ENCODE results near the gene OR5K4. TPM values are rescaled to one million over a fixed set of nuclear protein-coding genes. Genes with fewer than 3 reads are reported as not detected.

OR5K4 gene
- total and polyA plus RNA-seq, 9 of the 15 experiments (the other 6 are each of a cell fraction or from before 2014, with no cell fraction given): not detected

DNA sequence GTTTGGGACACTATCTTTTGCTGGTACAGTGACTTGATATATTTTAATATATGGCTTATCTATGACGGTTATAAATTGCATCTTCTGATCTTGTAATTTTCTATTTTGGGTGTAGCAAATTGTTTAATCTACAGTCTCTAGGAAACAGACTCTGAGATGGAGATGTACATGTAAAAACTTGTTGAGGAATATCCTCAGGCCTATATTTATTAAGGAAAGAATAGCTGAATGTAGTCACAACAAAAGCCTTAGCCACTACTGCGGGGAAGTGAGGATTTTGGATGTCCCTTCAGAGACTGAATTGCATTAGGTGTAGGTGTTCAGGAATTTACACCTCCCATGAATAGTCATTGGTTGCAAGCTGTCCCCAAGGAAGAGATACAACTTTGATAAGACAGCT is 23.0 kb downstream of the OR5K4 start (continued):
- TF ChIP-seq, protein P1, sequence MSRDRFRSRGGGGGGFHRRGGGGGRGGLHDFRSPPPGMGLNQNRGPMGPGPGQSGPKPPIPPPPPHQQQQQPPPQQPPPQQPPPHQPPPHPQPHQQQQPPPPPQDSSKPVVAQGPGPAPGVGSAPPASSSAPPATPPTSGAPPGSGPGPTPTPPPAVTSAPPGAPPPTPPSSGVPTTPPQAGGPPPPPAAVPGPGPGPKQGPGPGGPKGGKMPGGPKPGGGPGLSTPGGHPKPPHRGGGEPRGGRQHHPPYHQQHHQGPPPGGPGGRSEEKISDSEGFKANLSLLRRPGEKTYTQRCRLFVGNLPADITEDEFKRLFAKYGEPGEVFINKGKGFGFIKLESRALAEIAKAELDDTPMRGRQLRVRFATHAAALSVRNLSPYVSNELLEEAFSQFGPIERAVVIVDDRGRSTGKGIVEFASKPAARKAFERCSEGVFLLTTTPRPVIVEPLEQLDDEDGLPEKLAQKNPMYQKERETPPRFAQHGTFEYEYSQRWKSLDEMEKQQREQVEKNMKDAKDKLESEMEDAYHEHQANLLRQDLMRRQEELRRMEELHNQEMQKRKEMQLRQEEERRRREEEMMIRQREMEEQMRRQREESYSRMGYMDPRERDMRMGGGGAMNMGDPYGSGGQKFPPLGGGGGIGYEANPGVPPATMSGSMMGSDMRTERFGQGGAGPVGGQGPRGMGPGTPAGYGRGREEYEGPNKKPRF (IDR thresholded peaks at IDR 0.05; ENCODE audit: low read depth, low read length): no peak

DNA sequence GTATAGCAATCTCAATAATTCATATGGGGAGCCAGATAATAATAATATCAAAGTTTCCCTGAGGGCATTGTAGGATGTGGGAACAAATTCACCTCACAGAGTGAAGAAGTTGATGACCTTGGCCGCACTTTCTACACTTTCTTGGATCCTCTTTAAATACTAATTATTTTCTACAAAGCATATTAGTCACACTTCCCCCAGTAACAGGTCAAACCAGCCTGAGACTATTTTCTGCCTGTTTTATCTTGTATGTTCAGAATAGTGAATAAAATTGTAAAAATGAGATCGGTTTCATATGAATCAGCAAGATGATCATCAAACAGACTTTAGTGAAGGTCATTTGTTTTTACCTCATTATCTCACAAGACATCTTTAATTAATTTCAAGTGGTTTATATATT is 34.5 kb downstream of the OR5K4 start:
- CTCF ChIA-PET (ENCODE audit: low intra/inter-chr PET ratio): no interaction called here
- Histone ChIP-seq H3K36me3 (ENCODE audit: control insufficient read depth, insufficient read depth, low read length) (no peaks in the 10 kb centered on the region), H3K27me3 (ENCODE audit: control insufficient read depth in 2 of 2, insufficient read depth in 2 of 2, low read length in 2 of 2) (no peaks in the 10 kb centered on the region), H3K27ac (ENCODE audit: extremely low read depth, low read depth, low read length) (no peak overlapping the region), H2AFZ (ENCODE audit: low read depth, low read length) (no peak overlapping the region), H4K20me1 (replicated peaks; ENCODE audit: control insufficient read depth, insufficient read depth, low read length) (no peaks in the 10 kb centered on the region), H3K4me3 (no peak overlapping the region), H3K4me2 (ENCODE audit: insufficient read depth, low read length) (no peak overlapping the region), H3K79me2 (ENCODE audit: control insufficient read depth, insufficient read depth, low read length) (no peaks in the 10 kb centered on the region), H3K9ac (ENCODE audit: insufficient read depth in 1 of 2, low read depth in 2 of 2, low read length in 2 of 2) (no peak overlapping the region), H3K4me1 (replicated peaks in 1 of 2; ENCODE audit: control insufficient read depth in 2 of 2, insufficient read depth in 2 of 2, low read length in 2 of 2) (no peaks in the 10 kb centered on the region), H3K9me1 (ENCODE audit: control insufficient read depth, insufficient read depth, low read length) (no peaks in the 10 kb centered on the region), H3K9me3 (replicated peaks; ENCODE audit: control insufficient read depth, insufficient read depth, low read depth, low read length) (no peaks in the 10 kb centered on the region)
- in situ Hi-C loops (cut with MboI): no loop called here
- POLR2A ChIA-PET: no interaction called here
- no peak for TF ChIP-seq IRF2 (CRISPR knock-in tag; IDR thresholded peaks at IDR 0.05)
- no peak for TF ChIP-seq SMAD2 (IDR thresholded peaks at IDR 0.05; ENCODE audit: low read depth, low read length)
- TF ChIP-seq, protein P2, sequence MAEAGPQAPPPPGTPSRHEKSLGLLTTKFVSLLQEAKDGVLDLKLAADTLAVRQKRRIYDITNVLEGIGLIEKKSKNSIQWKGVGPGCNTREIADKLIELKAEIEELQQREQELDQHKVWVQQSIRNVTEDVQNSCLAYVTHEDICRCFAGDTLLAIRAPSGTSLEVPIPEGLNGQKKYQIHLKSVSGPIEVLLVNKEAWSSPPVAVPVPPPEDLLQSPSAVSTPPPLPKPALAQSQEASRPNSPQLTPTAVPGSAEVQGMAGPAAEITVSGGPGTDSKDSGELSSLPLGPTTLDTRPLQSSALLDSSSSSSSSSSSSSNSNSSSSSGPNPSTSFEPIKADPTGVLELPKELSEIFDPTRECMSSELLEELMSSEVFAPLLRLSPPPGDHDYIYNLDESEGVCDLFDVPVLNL (CRISPR knock-in tag; IDR thresholded peaks at IDR 0.05; ENCODE audit: low read depth): no peak
- no peak for TF ChIP-seq TRIM24 (IDR thresholded peaks at IDR 0.05)
- TF ChIP-seq, protein P3, sequence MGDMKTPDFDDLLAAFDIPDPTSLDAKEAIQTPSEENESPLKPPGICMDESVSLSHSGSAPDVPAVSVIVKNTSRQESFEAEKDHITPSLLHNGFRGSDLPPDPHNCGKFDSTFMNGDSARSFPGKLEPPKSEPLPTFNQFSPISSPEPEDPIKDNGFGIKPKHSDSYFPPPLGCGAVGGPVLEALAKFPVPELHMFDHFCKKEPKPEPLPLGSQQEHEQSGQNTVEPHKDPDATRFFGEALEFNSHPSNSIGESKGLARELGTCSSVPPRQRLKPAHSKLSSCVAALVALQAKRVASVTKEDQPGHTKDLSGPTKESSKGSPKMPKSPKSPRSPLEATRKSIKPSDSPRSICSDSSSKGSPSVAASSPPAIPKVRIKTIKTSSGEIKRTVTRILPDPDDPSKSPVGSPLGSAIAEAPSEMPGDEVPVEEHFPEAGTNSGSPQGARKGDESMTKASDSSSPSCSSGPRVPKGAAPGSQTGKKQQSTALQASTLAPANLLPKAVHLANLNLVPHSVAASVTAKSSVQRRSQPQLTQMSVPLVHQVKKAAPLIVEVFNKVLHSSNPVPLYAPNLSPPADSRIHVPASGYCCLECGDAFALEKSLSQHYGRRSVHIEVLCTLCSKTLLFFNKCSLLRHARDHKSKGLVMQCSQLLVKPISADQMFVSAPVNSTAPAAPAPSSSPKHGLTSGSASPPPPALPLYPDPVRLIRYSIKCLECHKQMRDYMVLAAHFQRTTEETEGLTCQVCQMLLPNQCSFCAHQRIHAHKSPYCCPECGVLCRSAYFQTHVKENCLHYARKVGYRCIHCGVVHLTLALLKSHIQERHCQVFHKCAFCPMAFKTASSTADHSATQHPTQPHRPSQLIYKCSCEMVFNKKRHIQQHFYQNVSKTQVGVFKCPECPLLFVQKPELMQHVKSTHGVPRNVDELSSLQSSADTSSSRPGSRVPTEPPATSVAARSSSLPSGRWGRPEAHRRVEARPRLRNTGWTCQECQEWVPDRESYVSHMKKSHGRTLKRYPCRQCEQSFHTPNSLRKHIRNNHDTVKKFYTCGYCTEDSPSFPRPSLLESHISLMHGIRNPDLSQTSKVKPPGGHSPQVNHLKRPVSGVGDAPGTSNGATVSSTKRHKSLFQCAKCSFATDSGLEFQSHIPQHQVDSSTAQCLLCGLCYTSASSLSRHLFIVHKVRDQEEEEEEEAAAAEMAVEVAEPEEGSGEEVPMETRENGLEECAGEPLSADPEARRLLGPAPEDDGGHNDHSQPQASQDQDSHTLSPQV (IDR thresholded peaks at IDR 0.05): no peak
- no peak for TF ChIP-seq POLR2AphosphoS2 (IDR thresholded peaks at IDR 0.05; ENCODE audit: low read length)
- TF ChIP-seq ATF1 (CRISPR knock-in tag; IDR thresholded peaks at IDR 0.05): no peak
- TF ChIP-seq ATF1 (tag; IDR thresholded peaks at IDR 0.05): no peak
- TF ChIP-seq ZNF764 (CRISPR knock-in tag; IDR thresholded peaks at IDR 0.05; ENCODE audit: low read depth): no peak
- 0% methylated on average over 2 of the region's 2 CpGs for WGBS (ENCODE audit: insufficient coverage, low coverage, missing lambda C conversion rate)
- ATAC-seq (no peak), FAIRE-seq (no peak), DNase-seq (ENCODE audit: extremely low read depth in 1 of 4, low spot score in 3 of 4) (no peak)
- intact Hi-C loops (cut with micrococcal nuclease): no loop called here
- no TSS peak for BruUV-seq (replicated peaks)

Measured in K562 (cell line).